OCI-LY7 (cell line): ENCODE measurements around the gene TTLL10. TPM values are rescaled to one million over a fixed set of nuclear protein-coding genes. Genes with fewer than 3 reads are reported as not detected.
A peak's percentile ranks its signal among the peaks of the same experiment; 100 is the strongest.

Experiments used
- BruUV-seq: library from RNA; stranded (reverse); fragments of 400-500 nt; replicated peaks from 2 replicates; lab custom pipeline; 2021; lab: Mats Ljungman, UMichigan
- CTCF ChIA-PET: fragments of 300-600 bp; sonication (Branson Sonifier 250); formaldehyde crosslinking; loops from one replicate; lab custom pipeline; 2022; ENCODE audit warnings: antibody characterized with exemption; ENCODE audit not compliant: unreplicated experiment; lab: Charles Lee
- POLR2A ChIA-PET: fragments of 300-600 bp; sonication (Branson Sonifier 250); formaldehyde crosslinking; loops from one replicate; lab custom pipeline; 2022; ENCODE audit warnings: antibody characterized with exemption; lab: Charles Lee
- DNase-seq: peaks from one replicate; pipeline ENCODE4 v3.0.0-alpha.2; 2015; ENCODE audit warnings: low spot score
- H2AFZ ChIP-seq: fragments of 200-600 bp; sonication (generic), shearing (Covaris generic); 2 replicates; pipeline ENCODE4 v1.6.1; 2014; ENCODE audit warnings: mild to moderate bottlenecking, antibody characterized with exemption, low read length, moderate library complexity
- H3K27ac ChIP-seq: fragments of 200-600 bp; sonication (generic); 2 replicates; pipeline ENCODE4 v1.5.1; 2014; ENCODE audit warnings: mixed run types, low read depth, mild to moderate bottlenecking, moderate library complexity, low read length, inconsistent platforms; ENCODE audit not compliant: poor library complexity, severe bottlenecking
- H3K36me3 ChIP-seq: fragments of 200-600 bp; sonication (generic); 2 replicates; pipeline ENCODE4 v1.6.1; 2014; ENCODE audit warnings: mild to moderate bottlenecking, antibody characterized with exemption, low read length, moderate library complexity, mixed read lengths; ENCODE audit not compliant: insufficient read depth
- H3K4me1 ChIP-seq: fragments of 200-600 bp; sonication (generic); 2 replicates; pipeline ENCODE4 v1.5.1; 2014; ENCODE audit warnings: mild to moderate bottlenecking, low read length; ENCODE audit not compliant: insufficient read depth, poor library complexity, severe bottlenecking
- H3K4me2 ChIP-seq: fragments of 200-600 bp; sonication (generic); 2 replicates; pipeline ENCODE4 v1.6.1; 2014; ENCODE audit warnings: mild to moderate bottlenecking, low read length
- H3K4me3 ChIP-seq: fragments of 200-600 bp; sonication (generic); 2 replicates; pipeline ENCODE4 v1.5.1; 2014; ENCODE audit warnings: mild to moderate bottlenecking, low read depth, low read length; ENCODE audit not compliant: poor library complexity, severe bottlenecking
- H3K79me2 ChIP-seq: fragments of 200-600 bp; sonication (generic); 2 replicates; pipeline ENCODE4 v1.6.1; 2016; ENCODE audit warnings: low read depth, mild to moderate bottlenecking, low read length, moderate library complexity, mixed read lengths; ENCODE audit not compliant: insufficient read depth
- H3K9me2 ChIP-seq: fragments of 200-600 bp; sonication (generic); 2 replicates; pipeline ENCODE4 v1.6.1; 2016; ENCODE audit warnings: mild to moderate bottlenecking, low read length, mixed read lengths; ENCODE audit not compliant: insufficient read depth
- H3K9me3 ChIP-seq: fragments of 200-600 bp; sonication (generic); 2 replicates; pipeline ENCODE4 v1.6.1; 2014; ENCODE audit warnings: mild to moderate bottlenecking, mixed run types, low read length, mixed read lengths
- H4K20me1 ChIP-seq: fragments of 200-600 bp; sonication (generic); 2 replicates; pipeline ENCODE4 v1.6.1; 2014; ENCODE audit warnings: mild to moderate bottlenecking, antibody characterized with exemption, low read length, moderate library complexity, mixed read lengths; ENCODE audit not compliant: insufficient read depth
- EZH2phosphoT487 ChIP-seq: fragments of 200-600 bp; sonication (generic); IDR thresholded peaks from 2 replicates; pipeline ENCODE4 v1.6.1; 2018; ENCODE audit warnings: low read depth, borderline replicate concordance, mild to moderate bottlenecking, mixed run types, antibody characterized with exemption, low read length, moderate library complexity, mixed read lengths
- intact Hi-C: fragments of 100-400 bp; cut with micrococcal nuclease; formaldehyde crosslinking; loops from one replicate; pipeline ENCODE4 v1.10.0; 2022; ENCODE audit not compliant: unreplicated experiment
- total RNA-seq, 2 experiments: library from RNA; depleted of rRNA in 1 of 2; stranded (reverse); fragments of >200 nt in 1 of 2; shearing (Covaris generic) in 1 of 2; gene quantifications; 2 replicates each; pipeline ENCODE4 v1.2.3, GENCODE V29; 2014 to 2022
- TF ChIP-seq, protein P1 (sequence below): fragments of 200-600 bp; sonication (generic); conservative IDR thresholded peaks from 2 replicates; pipeline ENCODE4 v1.5.1; 2014; ENCODE audit warnings: mild to moderate bottlenecking, antibody characterized with exemption, low read length, moderate library complexity, mixed read lengths

TTLL10 gene
- total RNA-seq, 2 experiments from 2014 or later, result not detected

DNA sequence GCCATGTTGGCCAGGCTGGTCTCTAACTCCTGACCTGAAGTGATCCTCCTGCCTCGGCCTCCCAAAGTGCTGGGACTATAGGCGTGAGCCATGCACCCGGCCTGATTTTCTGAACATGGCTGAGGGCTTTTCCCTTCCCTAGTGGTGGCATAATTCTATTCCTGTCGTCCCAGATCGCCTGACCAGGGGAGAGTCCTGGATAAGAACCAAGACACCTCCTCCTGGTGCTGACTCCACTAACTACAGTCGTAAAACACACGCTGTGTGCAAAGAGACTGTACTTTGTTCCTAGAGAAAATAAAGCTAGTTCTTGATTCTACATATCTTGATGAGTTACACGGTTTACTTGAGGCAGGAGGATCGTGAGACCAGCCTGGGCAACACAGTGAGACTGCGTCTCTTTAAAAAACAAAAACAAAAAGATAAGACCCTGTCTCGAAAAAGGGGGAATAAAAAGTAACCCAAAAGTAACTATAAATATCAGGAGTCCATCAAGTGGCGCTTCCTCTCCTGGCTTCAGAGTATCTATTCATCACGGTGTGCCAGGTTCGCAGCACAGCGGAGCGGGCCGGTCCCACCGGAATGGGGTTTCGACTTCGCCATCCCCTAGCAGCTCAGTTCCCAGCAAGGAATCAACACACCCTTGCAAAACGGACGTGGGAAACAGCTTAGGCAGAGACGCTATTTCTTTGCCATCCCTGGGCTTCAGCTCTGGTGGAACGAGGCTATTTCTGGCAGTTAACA is 57.1 kb downstream of the TTLL10 start:
- CTCF ChIA-PET, result no interaction called here
- TSS peak; percentile 94 for BruUV-seq
- POLR2A ChIA-PET, result interaction anchor here (0.6 to 1.0 kb wide), 2 partner anchors 94 to 246 kb away, joined by 4 to 8 read pairs; no protein-coding TSS in a partner anchor

GRCh38 chr1:1231400-1232207 is 57.9 kb downstream of the TTLL10 start, which contains the start of gene SDF4:
Gene SDF4 (minus strand): TSS chr1:1232001. CDS start chr1:1228772, 3,229 bp downstream.
- Histone ChIP-seq H3K9me2 (no peaks in the 10 kb centered on the region), H3K4me2 (peak within 1 kb of the TSS; percentile 99), H3K4me1 (peaks cover 28% of the 10 kb centered on the region), H3K36me3 (peaks cover 34% of the 10 kb centered on the region), H3K9me3 (no peaks in the 10 kb centered on the region), H3K27ac (peak within 1 kb of the TSS; percentile 43), H2AFZ (peak within 1 kb of the TSS; percentile 69), H4K20me1 (no peaks in the 10 kb centered on the region), H3K79me2 (peaks cover 54% of the 10 kb centered on the region), H3K4me3 (peak within 1 kb of the TSS; percentile 78)
- CTCF ChIA-PET, result no interaction called here
- POLR2A ChIA-PET, result interaction anchor here (0.5 to 1.0 kb wide), 3 partner anchors 92 to 247 kb away, joined by 3 to 8 read pairs (median 4); no protein-coding TSS in a partner anchor
- BruUV-seq, result no TSS peak
- no peak for TF ChIP-seq EZH2phosphoT487
- TF ChIP-seq, protein P1, sequence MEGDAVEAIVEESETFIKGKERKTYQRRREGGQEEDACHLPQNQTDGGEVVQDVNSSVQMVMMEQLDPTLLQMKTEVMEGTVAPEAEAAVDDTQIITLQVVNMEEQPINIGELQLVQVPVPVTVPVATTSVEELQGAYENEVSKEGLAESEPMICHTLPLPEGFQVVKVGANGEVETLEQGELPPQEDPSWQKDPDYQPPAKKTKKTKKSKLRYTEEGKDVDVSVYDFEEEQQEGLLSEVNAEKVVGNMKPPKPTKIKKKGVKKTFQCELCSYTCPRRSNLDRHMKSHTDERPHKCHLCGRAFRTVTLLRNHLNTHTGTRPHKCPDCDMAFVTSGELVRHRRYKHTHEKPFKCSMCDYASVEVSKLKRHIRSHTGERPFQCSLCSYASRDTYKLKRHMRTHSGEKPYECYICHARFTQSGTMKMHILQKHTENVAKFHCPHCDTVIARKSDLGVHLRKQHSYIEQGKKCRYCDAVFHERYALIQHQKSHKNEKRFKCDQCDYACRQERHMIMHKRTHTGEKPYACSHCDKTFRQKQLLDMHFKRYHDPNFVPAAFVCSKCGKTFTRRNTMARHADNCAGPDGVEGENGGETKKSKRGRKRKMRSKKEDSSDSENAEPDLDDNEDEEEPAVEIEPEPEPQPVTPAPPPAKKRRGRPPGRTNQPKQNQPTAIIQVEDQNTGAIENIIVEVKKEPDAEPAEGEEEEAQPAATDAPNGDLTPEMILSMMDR, result no peak
- peak; percentile 97 for DNase-seq
- intact Hi-C loops, result loop anchor here (1.0 to 10.0 kb wide), 3 partner anchors 76 to 197 kb away; partner anchors contain the start of genes ACAP3, C1orf159 and PUSL1

More for the DNA sequence above, 57.1 kb downstream of the TTLL10 start:
- intact Hi-C loops, result loop anchor here (1.0 to 10.0 kb wide), 3 partner anchors 76 to 196 kb away; partner anchors contain the start of genes ACAP3 and PUSL1
- Histone ChIP-seq H3K9me2 (no peaks in the 10 kb centered on the region), H3K4me1 (peaks cover 28% of the 10 kb centered on the region), H3K27ac (peak overlapping the region; percentile 43), H3K4me2 (peak overlapping the region; percentile 99), H4K20me1 (no peaks in the 10 kb centered on the region), H3K36me3 (peaks cover 42% of the 10 kb centered on the region), H3K4me3 (peak overlapping the region; percentile 78), H3K9me3 (no peaks in the 10 kb centered on the region), H3K79me2 (peaks cover 54% of the 10 kb centered on the region), H2AFZ (peak overlapping the region; percentile 69; the same call in 1 of the 2 replicates)
- TF ChIP-seq, protein P1, result peak; percentile 31
- no peak for TF ChIP-seq EZH2phosphoT487
- no peak for DNase-seq
